Neural progenitor cell (in vitro differentiated cells): Measurements from ENCODE around the gene CKB. TPM values are rescaled to one million over a fixed set of nuclear protein-coding genes. Genes with fewer than 3 reads are reported as not detected.
A peak's percentile ranks its signal among the peaks of the same experiment; 100 is the strongest.

ENCODE experiments used
- DNase-seq: peaks from one replicate; pipeline ENCODE4 v3.0.0-alpha.2; 2016; ENCODE audit warnings: low spot score
- H2AFZ ChIP-seq: fragments of 200-600 bp; sonication (generic); replicated peaks from 2 replicates; pipeline ENCODE4 v1.6.1; 2016; ENCODE audit warnings: antibody characterized with exemption
- H3F3A ChIP-seq: fragments of 200-600 bp; sonication (generic); 2 replicates; pipeline ENCODE4 v1.6.1; 2016; ENCODE audit warnings: antibody characterized with exemption, low read depth
- H3K27ac ChIP-seq: fragments of 200-600 bp; sonication (generic); 2 replicates; pipeline ENCODE4 v1.5.1; 2016; ENCODE audit warnings: mild to moderate bottlenecking
- H3K27me3 ChIP-seq: fragments of 200-600 bp; sonication (generic); 2 replicates; pipeline ENCODE4 v1.6.1; 2016; ENCODE audit warnings: mild to moderate bottlenecking, moderate library complexity
- H3K36me3 ChIP-seq: fragments of 200-600 bp; sonication (generic); 2 replicates; pipeline ENCODE4 v1.5.1; 2016
- H3K4me1 ChIP-seq: fragments of 200-600 bp; sonication (generic); 2 replicates; pipeline ENCODE4 v1.6.1; 2016; ENCODE audit warnings: mixed run types
- H3K4me2 ChIP-seq: fragments of 200-600 bp; sonication (generic); 2 replicates; pipeline ENCODE4 v1.6.1; 2016
- H3K4me3 ChIP-seq: fragments of 200-600 bp; sonication (generic); 2 replicates; pipeline ENCODE4 v1.5.1; 2016
- H3K79me2 ChIP-seq: fragments of 200-600 bp; sonication (generic); 2 replicates; pipeline ENCODE4 v1.6.1; 2016; ENCODE audit warnings: low read depth
- H3K9ac ChIP-seq: fragments of 200-600 bp; sonication (generic); 2 replicates; pipeline ENCODE4 v1.6.1; 2016
- H3K9me3 ChIP-seq: fragments of 200-600 bp; sonication (generic); 2 replicates; pipeline ENCODE4 v1.5.1; 2016; ENCODE audit warnings: low read depth
- H4K20me1 ChIP-seq: fragments of 200-600 bp; sonication (generic); 2 replicates; pipeline ENCODE4 v1.6.1; 2016; ENCODE audit warnings: low read depth
- H3K27ac Mint-ChIP-seq: 3 replicates; pipeline ENCODE4 v1.8.0; 2021; ENCODE audit warnings: mixed read lengths
- H3K27me3 Mint-ChIP-seq: 2 replicates; pipeline ENCODE4 v1.8.0; 2022; ENCODE audit warnings: low read depth, mild to moderate bottlenecking, inconsistent platforms, moderate library complexity, mixed read lengths; ENCODE audit not compliant: insufficient read depth
- H3K36me3 Mint-ChIP-seq: 3 replicates; pipeline ENCODE4 v1.8.0; 2021; ENCODE audit warnings: mixed read lengths
- H3K4me1 Mint-ChIP-seq: 3 replicates; pipeline ENCODE4 v1.8.0; 2021; ENCODE audit warnings: mixed read lengths
- H3K4me3 Mint-ChIP-seq: 3 replicates; pipeline ENCODE4 v1.8.0; 2021; ENCODE audit warnings: mild to moderate bottlenecking, moderate library complexity, mixed read lengths
- H3K9me3 Mint-ChIP-seq: 3 replicates; pipeline ENCODE4 v1.8.0; 2020; ENCODE audit warnings: mixed read lengths
- EZH2 ChIP-seq: fragments of 200-600 bp; sonication (generic); IDR thresholded peaks from 2 replicates; pipeline ENCODE4 v1.6.1; 2017; ENCODE audit warnings: antibody characterized with exemption, mild to moderate bottlenecking, moderate library complexity
- EZH2phosphoT487 ChIP-seq: fragments of 200-600 bp; sonication (generic); IDR thresholded peaks from 2 replicates; pipeline ENCODE4 v1.6.1; 2017; ENCODE audit warnings: antibody characterized with exemption
- total RNA-seq: library from RNA; depleted of rRNA; stranded (reverse); fragments of >200 nt; gene quantifications from 2 replicates; pipeline ENCODE4 v1.2.3, GENCODE V29; 2015; ENCODE audit warnings: low replicate concordance
- TF ChIP-seq, protein P1 (sequence below): fragments of 200-600 bp; sonication (generic); IDR thresholded peaks from 2 replicates; pipeline ENCODE4 v1.5.1; 2017; ENCODE audit warnings: antibody characterized with exemption, mild to moderate bottlenecking

Gene CKB
- total RNA-seq, 1 donor from 2014 or later: 54.2 TPM

DNA sequence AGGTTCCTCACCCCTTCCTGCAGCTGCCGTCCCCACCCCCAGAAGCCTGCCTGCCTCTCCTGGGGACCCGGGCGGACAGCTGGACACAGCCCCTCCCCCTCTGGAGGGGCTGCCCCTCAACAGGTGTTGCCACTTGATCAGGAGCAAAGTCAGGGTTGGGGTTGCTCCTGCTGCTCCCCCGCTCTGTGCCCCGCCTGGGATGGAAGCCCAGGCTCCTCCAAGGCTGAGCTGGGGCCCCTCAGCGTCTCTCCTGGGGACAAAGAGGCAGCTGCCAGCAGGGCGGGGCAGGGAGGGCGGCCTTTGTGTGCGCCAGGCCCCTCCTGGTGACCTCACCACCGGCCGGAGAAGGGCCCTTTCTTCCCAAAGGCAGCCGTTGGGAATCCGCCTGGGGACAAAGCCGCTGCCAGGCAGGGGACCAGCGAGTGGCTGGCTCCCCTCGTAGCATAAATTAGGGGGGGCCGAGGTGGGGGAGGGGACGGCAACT, 20.0 kb upstream of the CKB start:
- Histone ChIP-seq H3K9me3 (no peaks in the 10 kb centered on the region), H3K9ac (peak overlapping the region; percentile 60), H3K4me3 (peak overlapping the region; percentile 42), H3K36me3 (no peaks in the 10 kb centered on the region), H3K79me2 (no peaks in the 10 kb centered on the region), H4K20me1 (no peaks in the 10 kb centered on the region), H3K4me2 (peak overlapping the region; percentile 92), H3F3A (peaks cover 7% of the 10 kb centered on the region), H2AFZ (no peak overlapping the region), H3K27me3 (no peaks in the 10 kb centered on the region), H3K27ac (peak overlapping the region; percentile 85), H3K4me1 (peaks cover 45% of the 10 kb centered on the region)
- Mint-ChIP-seq H3K9me3 (no peaks in the 10 kb centered on the region), H3K27ac (peak overlapping the region; percentile 96), H3K4me1 (peaks cover 36% of the 10 kb centered on the region), H3K27me3 (peaks cover 8% of the 10 kb centered on the region), H3K4me3 (peak overlapping the region; percentile 50), H3K36me3 (no peaks in the 10 kb centered on the region)
- TF ChIP-seq, protein P1, sequence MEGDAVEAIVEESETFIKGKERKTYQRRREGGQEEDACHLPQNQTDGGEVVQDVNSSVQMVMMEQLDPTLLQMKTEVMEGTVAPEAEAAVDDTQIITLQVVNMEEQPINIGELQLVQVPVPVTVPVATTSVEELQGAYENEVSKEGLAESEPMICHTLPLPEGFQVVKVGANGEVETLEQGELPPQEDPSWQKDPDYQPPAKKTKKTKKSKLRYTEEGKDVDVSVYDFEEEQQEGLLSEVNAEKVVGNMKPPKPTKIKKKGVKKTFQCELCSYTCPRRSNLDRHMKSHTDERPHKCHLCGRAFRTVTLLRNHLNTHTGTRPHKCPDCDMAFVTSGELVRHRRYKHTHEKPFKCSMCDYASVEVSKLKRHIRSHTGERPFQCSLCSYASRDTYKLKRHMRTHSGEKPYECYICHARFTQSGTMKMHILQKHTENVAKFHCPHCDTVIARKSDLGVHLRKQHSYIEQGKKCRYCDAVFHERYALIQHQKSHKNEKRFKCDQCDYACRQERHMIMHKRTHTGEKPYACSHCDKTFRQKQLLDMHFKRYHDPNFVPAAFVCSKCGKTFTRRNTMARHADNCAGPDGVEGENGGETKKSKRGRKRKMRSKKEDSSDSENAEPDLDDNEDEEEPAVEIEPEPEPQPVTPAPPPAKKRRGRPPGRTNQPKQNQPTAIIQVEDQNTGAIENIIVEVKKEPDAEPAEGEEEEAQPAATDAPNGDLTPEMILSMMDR: no peak
- no peak for TF ChIP-seq EZH2phosphoT487
- no peak for TF ChIP-seq EZH2
- DNase-seq: peak; percentile 97

DNA sequence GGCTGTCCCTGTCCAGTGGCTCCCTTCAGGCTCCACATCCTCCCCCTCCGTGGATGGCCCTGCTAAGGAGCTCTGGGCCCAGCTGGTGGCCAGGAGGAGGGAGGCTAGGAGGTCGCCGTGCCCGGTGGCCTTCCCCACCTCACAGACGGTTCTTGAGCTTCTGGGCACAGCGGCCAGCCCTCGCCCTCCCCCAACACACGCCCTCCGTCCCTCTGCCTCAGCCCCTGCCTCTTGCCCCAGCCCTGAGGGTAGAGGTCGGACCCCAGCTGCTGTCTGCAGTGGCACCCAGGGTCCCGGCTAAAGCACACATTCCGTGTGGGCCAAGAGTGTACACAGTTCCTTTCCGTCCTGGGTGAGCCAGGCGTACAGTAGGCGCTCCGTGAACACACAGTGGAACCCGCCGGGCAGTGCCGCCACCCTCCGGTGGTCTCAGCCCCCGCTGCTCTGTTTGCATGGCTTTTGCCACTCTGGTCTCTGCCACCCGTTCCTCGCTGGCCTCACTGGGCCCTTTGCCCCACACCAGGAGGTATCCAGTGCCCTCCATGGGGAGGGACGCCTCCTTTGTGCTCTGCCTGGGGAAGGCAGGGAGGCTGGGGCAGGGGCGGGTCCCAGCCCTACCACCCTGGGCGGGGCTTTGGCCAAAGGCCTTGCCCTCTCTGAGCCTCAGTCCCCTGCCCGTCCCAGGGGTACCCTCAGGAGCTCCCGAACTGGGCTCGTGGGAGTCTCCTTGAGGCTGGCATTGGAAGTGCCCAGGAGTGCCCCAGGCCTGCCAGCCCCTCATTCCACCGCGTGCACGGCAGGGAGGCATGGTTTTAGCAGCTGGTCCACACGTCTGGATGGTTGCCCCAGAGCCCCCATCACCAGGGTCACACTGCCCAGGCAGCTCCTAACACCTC, 19.3 kb upstream of the CKB start:
- Histone ChIP-seq H3K27me3 (no peaks in the 10 kb centered on the region), H3F3A (peaks cover 7% of the 10 kb centered on the region), H3K9me3 (no peaks in the 10 kb centered on the region), H3K4me2 (peak overlapping the region; percentile 92), H3K36me3 (no peaks in the 10 kb centered on the region), H3K79me2 (no peaks in the 10 kb centered on the region), H2AFZ (no peak overlapping the region), H3K4me1 (peaks cover 45% of the 10 kb centered on the region), H3K4me3 (peak overlapping the region; percentile 42), H4K20me1 (no peaks in the 10 kb centered on the region), H3K9ac (peak overlapping the region; percentile 60), H3K27ac (peak overlapping the region; percentile 85)
- H3K36me3 Mint-ChIP-seq: peaks cover under 1% of the 10 kb centered on the region
- peak overlapping the region; percentile 85 for H3K27ac Mint-ChIP-seq
- peaks cover 8% of the 10 kb centered on the region for H3K27me3 Mint-ChIP-seq
- no peaks in the 10 kb centered on the region for H3K9me3 Mint-ChIP-seq
- TF ChIP-seq EZH2phosphoT487: no peak
- TF ChIP-seq, protein P1: peak; percentile 6
- H3K4me3 Mint-ChIP-seq: peak overlapping the region; percentile 65
- H3K4me1 Mint-ChIP-seq: peaks cover 36% of the 10 kb centered on the region
- peak; percentile 65 for DNase-seq

DNA sequence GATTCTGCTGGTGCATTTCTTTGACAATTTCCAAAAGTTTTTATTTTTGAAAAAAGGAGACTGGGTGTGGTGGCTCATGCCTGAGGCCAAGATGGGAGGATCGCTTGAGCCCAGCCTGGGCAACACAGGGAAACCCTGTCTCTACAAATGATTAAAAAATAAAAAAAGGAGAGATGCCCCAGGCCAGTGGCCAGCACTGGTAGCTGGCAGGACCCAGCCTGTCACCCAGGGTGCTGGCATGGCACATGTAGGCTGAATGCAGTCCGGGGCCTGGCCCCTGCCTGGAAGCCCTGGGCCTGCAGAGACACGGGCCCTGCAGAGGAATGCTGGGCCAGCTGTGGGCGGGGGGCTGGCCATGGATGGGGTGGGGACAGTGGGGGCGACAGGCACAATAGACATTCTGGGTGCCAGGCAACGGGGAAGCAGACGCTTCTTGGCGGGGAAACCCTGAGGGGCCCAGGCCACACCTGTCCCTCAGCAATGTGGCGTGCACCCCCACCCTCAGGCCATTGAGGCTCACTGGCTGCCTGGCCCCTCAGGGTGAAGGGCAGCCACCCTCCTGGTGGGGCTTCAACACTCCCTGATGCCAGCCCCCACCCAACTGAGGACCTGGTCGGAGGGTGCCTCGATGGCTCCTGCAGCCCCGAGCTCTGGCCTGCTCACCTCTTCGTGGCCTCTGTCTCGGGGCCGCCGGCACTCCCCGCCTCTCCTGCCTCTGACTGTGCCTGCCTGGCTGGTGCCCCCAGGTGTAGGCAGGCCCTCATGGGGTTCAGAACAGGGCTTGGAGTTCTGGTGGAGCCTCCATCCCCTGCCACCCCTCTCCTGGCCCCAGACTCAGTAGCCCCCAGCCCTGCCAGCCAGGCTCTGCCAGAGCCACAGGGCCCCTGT, 18.4 kb upstream of the CKB start:
- Mint-ChIP-seq H3K27ac (peak overlapping the region; percentile 88), H3K27me3 (peaks cover 8% of the 10 kb centered on the region), H3K4me3 (no peak overlapping the region), H3K9me3 (no peaks in the 10 kb centered on the region), H3K36me3 (peaks cover 2% of the 10 kb centered on the region), H3K4me1 (peaks cover 36% of the 10 kb centered on the region)
- H3K79me2 ChIP-seq: no peaks in the 10 kb centered on the region
- no peaks in the 10 kb centered on the region for H3K36me3 ChIP-seq
- peaks cover 7% of the 10 kb centered on the region for H3F3A ChIP-seq
- TF ChIP-seq EZH2 (no peak), EZH2phosphoT487 (no peak)
- TF ChIP-seq, protein P1: no peak
- H3K9me3 ChIP-seq: no peaks in the 10 kb centered on the region
- no peak overlapping the region for H3K9ac ChIP-seq
- H3K27ac ChIP-seq: no peak overlapping the region
- H3K4me2 ChIP-seq: peak overlapping the region; percentile 92
- H2AFZ ChIP-seq: no peak overlapping the region
- no peak overlapping the region for H3K4me3 ChIP-seq
- no peaks in the 10 kb centered on the region for H4K20me1 ChIP-seq
- no peak for DNase-seq
- H3K4me1 ChIP-seq: peaks cover 45% of the 10 kb centered on the region
- H3K27me3 ChIP-seq: no peaks in the 10 kb centered on the region
